Sciatic nerve (tissue), 2 donors: ENCODE measurements around the gene NACAD. TPM values are rescaled to one million over a fixed set of nuclear protein-coding genes. Genes with fewer than 3 reads are reported as not detected.

Source experiments
- ATAC-seq: fragments of 200-7000 bp; cut with Tn5 transposase; one replicate; pipeline ENCODE4 v1.9.1; 2020; ENCODE audit warnings: mild to moderate bottlenecking, moderate library complexity
- DNase-seq: peaks from one replicate; pipeline ENCODE4 v3.0.0-alpha.2; 2020; ENCODE audit warnings: low spot score
- intact Hi-C: fragments of 100-400 bp; cut with DNase I; formaldehyde crosslinking; loops from one replicate; pipeline ENCODE4 v1.14.2; 2022
- total RNA-seq: library from RNA; stranded (reverse); fragmentation: NEBNext Ultra II Directional; extraction: Animal tissue kit (Norgen Biotek cat#: 25700); gene quantifications from one replicate; pipeline ENCODE4 v1.2.1, GENCODE V29; 2021
- donor health status: DM: no; HTN: no; CAD: no.
- donor health status: DM: no; HTN: no; CAD: no.

NACAD gene
- total RNA-seq, result 12.0 TPM

GRCh38 chr7:45088821-45089340 lies at the start of gene NACAD:
Gene NACAD, minus strand, starts transcription at chr7:45088969. Its CDS starts 75 bp downstream, at chr7:45088894.
- ATAC-seq (peak; percentile 87), DNase-seq (peak; percentile 71)
- intact Hi-C loops, result no loop called here

- DNase-seq (peak; percentile 77), ATAC-seq (peak; percentile 88)
- intact Hi-C loops, result loop anchor here (10.0 kb wide), 1 partner anchor 172 kb away; no protein-coding TSS in a partner anchor
Observed at GRCh38 chr7:45136106-45137060, 47.6 kb upstream of the NACAD start.

GRCh38 chr7:45133877-45134276 lies 45.1 kb upstream of the NACAD start:
- ATAC-seq (no peak), DNase-seq (no peak)
- intact Hi-C loops, result loop anchor here (10.0 kb wide), 1 partner anchor 169 kb away; no protein-coding TSS in a partner anchor

GRCh38 chr7:45133352-45133751 lies 44.6 kb upstream of the NACAD start:
- intact Hi-C loops, result loop anchor here (10.0 kb wide), 1 partner anchor 169 kb away; no protein-coding TSS in a partner anchor
- no peak for DNase-seq
- ATAC-seq, result no peak

- DNase-seq (no peak), ATAC-seq (no peak)
- intact Hi-C loops, result loop anchor here (10.0 kb wide), 1 partner anchor 168 kb away; no protein-coding TSS in a partner anchor
Observed at GRCh38 chr7:45132708-45133320, 44.0 kb upstream of the NACAD start.

GRCh38 chr7:45131891-45132290 lies 43.1 kb upstream of the NACAD start:
- intact Hi-C loops, result loop anchor here (10.0 kb wide), 1 partner anchor 167 kb away; no protein-coding TSS in a partner anchor
- DNase-seq (no peak), ATAC-seq (no peak)

GRCh38 chr7:45130910-45131309 lies 42.1 kb upstream of the NACAD start:
- intact Hi-C loops, result loop anchor here (10.0 kb wide), 1 partner anchor 166 kb away; no protein-coding TSS in a partner anchor
- DNase-seq (no peak), ATAC-seq (no peak)

GRCh38 chr7:45129906-45130305 lies 41.1 kb upstream of the NACAD start:
- DNase-seq (no peak), ATAC-seq (no peak)
- intact Hi-C loops, result loop anchor here (10.0 kb wide), 1 partner anchor 165 kb away; no protein-coding TSS in a partner anchor

GRCh38 chr7:45129181-45129800 lies 40.5 kb upstream of the NACAD start:
- DNase-seq, result no peak
- no peak for ATAC-seq
- intact Hi-C loops, result no loop called here

GRCh38 chr7:45126920-45127319 lies 38.2 kb upstream of the NACAD start:
- intact Hi-C loops, result no loop called here
- ATAC-seq, result no peak
- no peak for DNase-seq

GRCh38 chr7:45126201-45126600 lies 37.4 kb upstream of the NACAD start:
- DNase-seq (no peak), ATAC-seq (no peak)
- intact Hi-C loops, result no loop called here

GRCh38 chr7:45125193-45125904 lies 36.6 kb upstream of the NACAD start:
- DNase-seq (no peak), ATAC-seq (no peak)
- intact Hi-C loops, result no loop called here

- intact Hi-C loops, result no loop called here
- no peak for ATAC-seq
- no peak for DNase-seq
Observed at GRCh38 chr7:45123913-45124710, 35.3 kb upstream of the NACAD start.

- intact Hi-C loops, result no loop called here
Observed at GRCh38 chr7:45122975-45123860, 34.4 kb upstream of the NACAD start.

GRCh38 chr7:45119550-45119949 lies 30.8 kb upstream of the NACAD start:
- intact Hi-C loops, result no loop called here
- no peak for ATAC-seq
- no peak for DNase-seq

More at GRCh38 chr7:45122975-45123860, 34.4 kb upstream of the NACAD start:
- no peak for DNase-seq
- ATAC-seq, result no peak

- DNase-seq (no peak), ATAC-seq (no peak)
- intact Hi-C loops, result no loop called here
Observed at GRCh38 chr7:45118889-45119331, 30.1 kb upstream of the NACAD start.

GRCh38 chr7:45118292-45118691 lies 29.5 kb upstream of the NACAD start:
- no peak for DNase-seq
- no peak for ATAC-seq
- intact Hi-C loops, result no loop called here
